Mesothelial cell of epicardium (in vitro differentiated cells): ENCODE data around the gene CLIP4. TPM values are rescaled to one million over a fixed set of nuclear protein-coding genes. Genes with fewer than 3 reads are reported as not detected.

ENCODE experiments used
- DNase-seq, 2 experiments: peaks; one replicate each; pipeline ENCODE4 v3.0.0; 2021; ENCODE audit warnings: low spot score in 2 of 2; ENCODE audit not compliant: unreplicated experiment in 2 of 2
- H3K27ac Mint-ChIP-seq: 2 replicates; pipeline ENCODE4 v1.8.0; 2021; ENCODE audit warnings: mixed read lengths
- H3K27me3 Mint-ChIP-seq: 2 replicates; pipeline ENCODE4 v1.8.0; 2021; ENCODE audit warnings: low read depth, mixed read lengths
- H3K36me3 Mint-ChIP-seq: 2 replicates; pipeline ENCODE4 v1.8.0; 2021; ENCODE audit warnings: mixed read lengths
- H3K4me1 Mint-ChIP-seq: 2 replicates; pipeline ENCODE4 v1.8.0; 2021; ENCODE audit warnings: mixed read lengths
- H3K4me3 Mint-ChIP-seq: 2 replicates; pipeline ENCODE4 v1.8.0; 2021; ENCODE audit warnings: mild to moderate bottlenecking, moderate library complexity, mixed read lengths
- H3K9me3 Mint-ChIP-seq: 2 replicates; pipeline ENCODE4 v1.8.0; 2021; ENCODE audit warnings: mixed read lengths
- CTCF ChIP-seq: fragments of 200-600 bp; sonication (generic); IDR thresholded peaks from one replicate; pipeline ENCODE4 v1.5.0; 2021; ENCODE audit warnings: antibody characterized with exemption; ENCODE audit not compliant: unreplicated experiment
- total RNA-seq: library from RNA; stranded (reverse); gene quantifications from 3 replicates; pipeline ENCODE4 v1.2.1, GENCODE V29; 2021

Gene CLIP4
- total RNA-seq, 1 donor from 2014 or later, result 31.7 TPM

DNA sequence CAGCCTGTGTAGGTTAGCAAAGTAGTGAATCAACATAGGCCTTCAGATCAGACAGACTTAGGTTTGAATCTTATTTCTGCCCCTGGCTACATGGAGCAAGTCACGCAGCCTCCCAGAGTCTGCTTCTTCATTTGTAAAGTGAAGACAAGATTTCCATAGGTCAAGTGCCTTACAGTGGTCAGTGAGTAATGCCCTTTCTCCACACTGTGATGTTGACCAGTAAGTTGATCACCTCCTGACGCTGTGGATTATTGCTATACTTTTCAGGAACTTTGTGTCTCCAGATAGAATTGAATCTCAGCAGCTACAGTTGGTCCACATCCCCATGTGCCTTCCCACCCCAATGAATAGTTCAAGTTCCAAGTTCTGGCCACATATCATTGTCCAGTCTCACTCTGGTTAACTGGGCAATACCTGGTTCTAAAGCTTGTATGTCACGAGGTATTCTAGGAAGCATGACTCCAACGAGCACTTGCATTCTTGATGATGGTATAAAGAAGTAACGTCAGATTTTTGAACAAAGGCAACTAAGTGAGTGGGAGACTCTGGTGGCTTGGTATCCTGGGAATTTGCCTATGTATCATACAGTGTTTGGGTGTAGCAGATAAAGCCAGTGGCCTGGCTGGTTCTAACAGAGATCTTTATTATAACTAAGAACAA is 2.1 kb upstream of the CLIP4 start:
- Mint-ChIP-seq H3K27ac (no peak overlapping the region), H3K27me3 (no peaks in the 10 kb centered on the region), H3K36me3 (no peaks in the 10 kb centered on the region), H3K4me1 (peaks cover 31% of the 10 kb centered on the region), H3K9me3 (no peaks in the 10 kb centered on the region), H3K4me3 (no peak overlapping the region)
- DNase-seq, result no peak
- TF ChIP-seq CTCF, result no peak

GRCh38 chr2:29113891-29114321 is 1.3 kb upstream of the CLIP4 start:
- DNase-seq, result no peak
- no peaks in the 10 kb centered on the region for H3K36me3 Mint-ChIP-seq
- no peak for TF ChIP-seq CTCF
- no peaks in the 10 kb centered on the region for H3K9me3 Mint-ChIP-seq
- H3K4me1 Mint-ChIP-seq, result peaks cover 33% of the 10 kb centered on the region
- H3K27ac Mint-ChIP-seq, result peak overlapping the region; percentile 51
- no peaks in the 10 kb centered on the region for H3K27me3 Mint-ChIP-seq
- peak overlapping the region; percentile 83 for H3K4me3 Mint-ChIP-seq

GRCh38 chr2:29114586-29114945 is 649 bp upstream of the CLIP4 start:
- no peak for TF ChIP-seq CTCF
- H3K27ac Mint-ChIP-seq, result peak overlapping the region; percentile 92
- no peak for DNase-seq
- H3K27me3 Mint-ChIP-seq, result no peaks in the 10 kb centered on the region
- H3K4me1 Mint-ChIP-seq, result peaks cover 33% of the 10 kb centered on the region
- H3K4me3 Mint-ChIP-seq, result peak overlapping the region; percentile 83
- no peaks in the 10 kb centered on the region for H3K9me3 Mint-ChIP-seq
- H3K36me3 Mint-ChIP-seq, result no peaks in the 10 kb centered on the region

- peak; percentile 23 to 48 for DNase-seq
- H3K27me3 Mint-ChIP-seq, result no peaks in the 10 kb centered on the region
- peak overlapping the region; percentile 89 for H3K27ac Mint-ChIP-seq
- no peak for TF ChIP-seq CTCF
- no peaks in the 10 kb centered on the region for H3K9me3 Mint-ChIP-seq
- peaks cover 33% of the 10 kb centered on the region for H3K4me1 Mint-ChIP-seq
- H3K36me3 Mint-ChIP-seq, result no peaks in the 10 kb centered on the region
- H3K4me3 Mint-ChIP-seq, result peak overlapping the region; percentile 86
Measured at GRCh38 chr2:29115797-29116781, 874 bp downstream of the CLIP4 start.

DNA sequence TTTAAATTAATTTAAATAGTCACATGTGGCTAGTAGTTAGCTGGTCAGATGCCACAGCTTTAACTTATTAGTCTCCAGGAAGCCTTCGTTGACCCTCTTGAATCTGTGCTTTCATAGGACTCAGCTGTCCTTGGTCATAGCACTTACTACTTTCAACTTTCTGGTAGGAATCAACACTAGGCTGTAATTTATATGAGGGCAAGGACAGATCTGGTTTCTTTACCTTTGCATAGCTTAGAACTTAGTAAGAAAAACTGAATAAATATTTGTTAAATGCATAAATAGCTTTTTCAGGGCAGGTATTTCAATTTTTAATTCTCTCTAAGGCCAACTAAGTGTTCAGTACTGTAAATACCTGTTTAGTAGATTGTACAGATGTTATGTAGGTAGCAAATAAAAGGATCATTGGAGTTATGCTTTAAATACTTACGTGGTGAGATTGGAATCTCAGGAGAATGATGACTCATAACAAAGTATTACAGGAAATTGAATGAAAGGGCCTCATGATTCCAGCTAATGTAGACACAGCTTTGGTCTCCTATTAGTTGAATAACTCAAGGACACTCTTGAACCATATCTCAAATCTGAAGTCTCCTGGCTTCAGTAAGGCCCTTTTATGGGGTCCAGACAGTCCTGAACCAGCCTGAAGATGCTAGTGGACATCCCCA is 2.6 kb downstream of the CLIP4 start:
- H3K4me3 Mint-ChIP-seq, result no peak overlapping the region
- H3K9me3 Mint-ChIP-seq, result no peaks in the 10 kb centered on the region
- no peak for DNase-seq
- H3K27me3 Mint-ChIP-seq, result no peaks in the 10 kb centered on the region
- peak overlapping the region; percentile 90 for H3K27ac Mint-ChIP-seq
- TF ChIP-seq CTCF, result no peak
- peaks cover 33% of the 10 kb centered on the region for H3K4me1 Mint-ChIP-seq
- H3K36me3 Mint-ChIP-seq, result peaks cover 11% of the 10 kb centered on the region
